Raji (cell line): ENCODE data around the gene SH3BP2.

Source experiments
- POLR2A ChIP-seq: IDR thresholded peaks from 2 replicates; pipeline ENCODE4 v1.6.1; 2011; ENCODE audit warnings: low read depth, low read length, control low read depth; ENCODE audit not compliant: insufficient read depth

Gene SH3BP2

DNA sequence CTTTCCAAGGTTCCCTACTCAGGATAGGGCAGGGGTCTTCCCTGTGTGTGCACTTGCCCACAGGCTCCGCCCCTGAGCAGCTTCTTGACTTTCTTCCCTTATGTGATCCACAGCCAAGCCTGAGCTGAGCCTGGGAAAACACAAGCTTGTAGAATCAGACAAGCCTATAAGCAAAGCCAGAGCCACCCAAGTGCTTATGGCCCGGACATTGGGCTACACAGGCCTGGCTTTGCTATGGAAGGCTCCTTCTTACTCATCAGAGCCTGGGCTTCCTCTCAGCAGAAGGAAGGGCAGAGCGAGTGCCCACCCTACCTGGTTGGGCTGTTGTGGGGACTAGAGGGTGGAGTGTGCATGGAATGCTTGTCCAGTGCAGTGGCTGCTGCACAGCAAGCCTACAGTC lies 35.5 kb upstream of the SH3BP2 start:
- TF ChIP-seq POLR2A, result no peak

DNA sequence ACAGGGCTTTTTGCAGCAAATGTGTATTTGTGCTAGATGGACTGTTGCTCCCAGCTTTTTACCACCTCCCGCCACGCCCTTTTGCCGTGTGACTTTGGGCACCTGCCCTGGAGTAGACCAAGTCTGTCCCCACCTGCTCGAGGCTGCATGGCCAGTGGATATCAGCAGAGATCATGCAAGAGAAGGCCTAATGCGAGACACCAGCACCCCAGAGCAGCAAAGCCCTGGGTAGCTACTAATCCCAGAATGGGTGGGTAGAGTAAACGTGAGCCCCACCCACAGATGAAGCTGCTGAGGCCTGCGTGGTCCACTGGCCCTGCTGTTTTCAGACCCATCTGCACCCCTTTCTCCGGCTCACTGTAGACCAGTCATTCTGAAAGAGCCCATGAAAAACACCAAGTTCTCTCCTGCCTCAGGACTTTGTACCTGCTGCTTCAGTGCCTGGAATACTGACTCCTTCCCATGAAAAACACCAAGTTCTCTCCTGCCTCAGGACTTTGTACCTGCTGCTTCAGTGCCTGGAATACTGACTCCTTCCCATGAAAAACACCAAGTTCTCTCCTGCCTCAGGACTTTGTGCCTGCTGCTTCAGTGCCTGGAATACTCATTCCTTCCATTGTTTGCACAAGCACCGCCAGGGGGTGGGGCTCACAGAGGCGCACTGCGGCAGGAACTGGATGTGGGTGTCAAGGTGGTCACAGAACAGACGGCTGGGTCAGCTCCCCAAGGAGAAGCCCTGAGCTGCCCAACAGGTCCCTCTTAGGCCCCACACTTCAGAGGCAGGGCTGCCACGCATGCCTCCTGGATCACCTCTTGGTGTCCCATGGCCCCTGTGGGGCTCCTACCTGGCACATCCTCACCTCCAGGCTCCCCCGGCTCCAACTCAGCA lies 31.6 kb upstream of the SH3BP2 start:
- TF ChIP-seq POLR2A, result no peak

DNA sequence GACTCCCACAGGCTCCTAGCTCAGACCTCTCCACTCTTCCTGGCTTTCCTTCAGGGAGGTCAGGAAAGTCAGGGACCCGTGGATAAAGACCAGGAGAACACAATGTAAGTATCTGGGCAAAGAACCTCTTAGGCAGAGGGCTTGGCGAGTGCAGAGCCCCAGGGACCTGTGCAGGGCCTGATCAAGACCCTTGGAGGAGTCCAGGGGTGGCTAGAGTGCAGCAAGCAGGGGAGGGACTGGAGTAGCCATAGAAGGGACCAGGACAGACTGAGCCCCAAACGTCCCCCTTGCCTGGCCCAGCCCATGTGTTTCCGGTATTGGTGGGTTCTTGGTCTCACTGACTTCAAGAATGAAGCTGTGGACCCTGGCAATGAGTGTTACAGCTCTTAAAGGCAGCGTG lies 30.8 kb upstream of the SH3BP2 start:
- no peak for TF ChIP-seq POLR2A

DNA sequence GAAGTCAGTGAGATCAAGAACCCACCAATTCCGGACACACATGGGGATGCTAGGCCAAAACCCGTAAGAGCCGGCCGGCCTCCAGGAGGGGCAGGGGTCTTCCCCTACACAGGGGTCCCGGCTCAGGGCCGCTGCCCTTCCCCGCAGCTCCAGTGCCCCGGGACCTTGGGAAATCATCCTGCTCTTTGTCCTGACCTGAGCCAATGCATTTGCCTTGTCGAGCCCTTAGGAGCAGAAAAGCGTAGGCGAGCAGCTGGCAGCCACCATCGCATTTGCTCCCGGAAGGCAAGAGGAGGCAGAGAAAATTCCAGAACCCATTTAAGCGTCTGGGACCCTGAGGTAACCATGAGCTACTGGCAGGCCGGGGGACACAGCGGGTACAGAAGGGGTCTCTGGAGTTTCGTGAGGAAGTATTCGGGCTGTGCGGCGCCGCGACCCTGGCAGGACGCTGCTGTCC lies 29.3 kb upstream of the SH3BP2 start:
- no peak for TF ChIP-seq POLR2A

DNA sequence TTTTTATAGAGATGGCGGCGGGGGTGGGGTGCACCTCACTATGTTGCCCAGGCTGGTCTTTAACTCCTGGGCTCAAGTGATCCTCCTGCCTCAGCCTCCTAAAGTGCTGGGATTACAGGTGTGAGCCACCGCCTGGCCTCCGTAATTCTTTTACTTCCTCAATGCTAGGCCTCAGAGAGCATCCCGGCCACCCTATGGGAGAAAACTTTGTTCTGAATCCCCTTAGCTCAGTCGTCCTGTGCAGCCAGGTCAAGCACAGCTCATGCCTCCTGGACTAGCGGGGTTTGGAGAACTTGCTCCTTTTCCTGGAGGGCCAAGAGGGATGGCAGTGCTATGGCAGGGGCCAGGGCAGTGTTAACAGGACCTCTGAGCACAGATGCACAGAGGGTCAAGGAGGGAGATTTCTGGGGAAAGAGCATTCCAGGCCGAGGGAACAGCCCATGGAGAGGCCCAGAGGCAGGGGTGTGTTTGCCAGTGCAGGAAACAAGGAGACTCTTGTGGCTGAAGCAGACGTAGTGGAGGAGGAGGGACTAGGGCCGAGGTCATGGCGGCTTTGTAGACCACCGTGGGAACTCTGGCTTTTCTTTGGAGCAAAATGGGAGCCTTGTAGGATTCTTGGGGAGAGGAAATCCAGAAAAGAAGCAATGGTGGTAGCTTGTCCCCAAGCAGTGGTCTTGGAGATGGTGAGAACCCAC lies 26.9 kb upstream of the SH3BP2 start:
- no peak for TF ChIP-seq POLR2A

DNA sequence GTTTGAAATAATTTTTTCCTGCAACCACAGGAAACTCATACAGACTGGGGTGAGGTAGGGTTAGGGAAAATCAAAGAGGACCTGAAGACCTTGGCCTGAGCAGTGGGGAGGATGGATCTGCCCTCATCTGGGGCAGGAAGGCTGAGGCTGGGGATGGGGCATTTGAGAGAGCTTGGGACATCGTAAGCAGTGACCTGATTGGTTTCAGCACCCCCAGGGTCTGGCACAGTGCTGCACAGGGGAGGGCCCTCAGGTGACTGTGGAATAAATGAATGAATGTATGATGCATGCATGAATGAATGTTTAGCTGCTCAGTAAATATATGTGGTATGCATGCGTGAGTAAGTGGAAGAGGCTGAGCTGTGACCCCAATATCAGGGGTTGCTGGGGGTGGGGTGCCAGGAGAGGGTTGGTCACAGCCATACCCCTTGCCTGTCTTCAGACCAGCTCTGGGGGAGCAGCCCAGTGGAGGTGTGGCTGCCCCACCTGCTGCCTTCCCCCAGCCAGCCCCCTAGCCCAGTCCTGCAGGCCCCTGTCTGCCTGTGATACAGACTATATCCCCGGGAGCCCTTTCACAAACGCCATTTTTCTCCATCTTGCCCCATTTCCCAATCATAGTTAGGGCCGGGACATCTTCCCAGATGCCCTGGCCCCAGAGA lies 25.7 kb upstream of the SH3BP2 start:
- no peak for TF ChIP-seq POLR2A

DNA sequence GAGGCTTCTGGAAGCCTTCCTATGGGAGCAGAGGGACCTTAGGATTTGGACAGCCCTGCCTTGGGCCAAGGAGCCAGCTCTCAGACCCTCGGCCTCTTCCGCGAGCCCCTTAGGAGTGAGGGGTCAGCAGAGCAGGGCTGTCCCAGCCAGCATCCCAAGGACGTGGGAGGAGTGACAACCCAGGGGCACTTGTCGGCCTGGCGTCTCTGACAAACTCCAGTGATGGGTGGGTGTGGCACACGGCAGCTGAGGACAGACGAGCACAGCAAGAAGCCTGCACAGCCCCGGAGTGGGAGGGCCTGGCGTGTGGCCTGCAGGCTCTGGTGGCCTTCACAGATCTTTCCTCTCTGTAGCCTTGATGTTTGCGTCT lies 25.2 kb upstream of the SH3BP2 start:
- no peak for TF ChIP-seq POLR2A

DNA sequence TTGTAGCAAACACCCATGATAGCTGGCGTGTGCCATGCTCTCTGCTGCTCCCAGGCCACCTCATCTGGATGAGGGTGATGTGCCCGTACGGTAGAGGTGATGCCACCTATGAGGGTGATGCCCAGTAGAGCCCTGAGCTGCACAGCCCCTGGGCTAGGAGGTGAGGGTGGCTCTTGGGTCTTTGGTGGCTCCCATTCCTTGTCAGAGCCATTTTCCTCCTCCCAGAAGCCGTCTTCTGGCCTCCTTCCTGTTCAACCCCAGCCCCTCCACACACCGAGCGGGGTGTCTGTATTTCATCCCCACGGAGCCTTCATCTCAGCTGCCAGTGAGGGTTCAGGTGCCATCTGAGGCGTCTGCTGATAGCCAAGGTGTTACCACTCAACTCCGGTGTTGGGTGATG lies 24.8 kb upstream of the SH3BP2 start:
- TF ChIP-seq POLR2A, result no peak

DNA sequence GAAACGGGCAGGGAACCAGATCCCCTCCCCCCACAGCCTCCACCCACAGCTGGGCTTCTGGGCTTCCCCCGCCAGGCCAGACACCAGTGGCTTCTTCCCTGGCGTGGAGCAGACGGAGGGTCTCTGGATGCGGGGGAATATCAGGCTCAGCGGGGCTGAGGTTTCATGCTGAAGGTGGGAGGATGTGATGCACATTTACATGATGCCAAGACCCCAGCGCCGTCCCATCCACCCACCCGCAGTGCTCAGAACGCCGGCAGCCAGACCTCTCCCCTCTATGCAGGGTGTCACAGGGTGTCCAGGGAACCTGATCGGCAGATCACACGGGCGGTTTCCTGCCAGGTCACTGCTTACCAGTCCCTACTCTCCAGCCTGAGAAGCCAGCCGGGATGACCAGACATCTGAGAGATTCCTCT lies 24.0 kb upstream of the SH3BP2 start:
- no peak for TF ChIP-seq POLR2A

DNA sequence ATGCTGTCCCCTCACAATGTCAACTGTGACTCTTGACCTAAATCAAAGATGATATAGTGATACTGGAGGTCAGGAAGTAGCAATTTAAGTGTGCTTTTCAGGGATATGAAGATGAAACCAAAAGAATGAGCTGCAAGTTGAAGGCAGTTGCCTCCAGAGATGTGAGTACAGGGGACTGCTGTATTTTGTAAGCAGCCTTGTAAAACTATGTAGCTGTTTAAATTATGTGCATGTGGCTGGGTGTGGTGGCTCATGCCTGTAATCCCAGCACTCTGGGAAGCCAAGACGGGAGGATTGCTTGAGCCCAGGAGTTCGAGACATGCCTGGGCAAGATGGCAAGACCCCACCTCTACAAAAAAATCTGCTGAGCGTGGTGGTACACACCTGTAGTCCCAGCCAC lies 21.6 kb upstream of the SH3BP2 start:
- no peak for TF ChIP-seq POLR2A

DNA sequence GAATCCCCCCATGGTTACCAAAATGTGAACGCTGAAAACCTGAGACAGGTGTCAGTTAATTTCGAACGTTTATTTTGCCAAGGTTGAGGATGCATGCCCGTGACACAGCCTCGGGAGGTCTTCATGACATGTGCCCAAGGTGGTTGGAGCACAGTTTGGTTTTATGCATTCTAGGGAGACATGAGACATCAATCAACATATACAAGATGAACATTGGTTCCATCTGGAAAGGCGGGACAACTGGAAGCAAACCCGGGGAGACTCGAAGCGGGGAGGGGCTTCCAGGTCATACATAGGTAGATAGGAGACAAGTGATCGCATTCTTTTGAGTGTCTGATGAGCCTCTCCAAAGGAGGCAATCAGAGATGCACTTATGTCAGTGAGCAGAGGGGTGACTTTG lies 11.0 kb upstream of the SH3BP2 start:
- TF ChIP-seq POLR2A, result no peak

DNA sequence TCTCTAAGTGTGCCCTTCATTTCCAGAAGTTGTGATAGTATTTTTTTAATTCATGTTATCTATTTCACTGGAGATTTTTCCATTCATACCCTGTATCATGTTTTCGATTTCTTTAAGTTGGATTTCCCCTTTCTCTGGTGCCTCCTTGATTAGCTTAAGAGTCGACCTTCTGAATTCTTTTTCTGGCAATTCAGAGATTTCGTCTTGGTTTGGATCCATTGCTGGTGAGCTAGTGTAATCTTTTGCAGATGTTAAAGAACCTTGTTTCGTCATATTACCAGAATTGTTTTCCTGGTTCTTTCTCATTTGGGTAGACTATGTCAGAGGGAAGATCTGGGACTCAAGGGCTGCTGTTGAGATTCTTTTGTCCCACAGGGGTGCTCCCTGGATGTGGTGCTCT lies 9.1 kb upstream of the SH3BP2 start:
- TF ChIP-seq POLR2A, result no peak

DNA sequence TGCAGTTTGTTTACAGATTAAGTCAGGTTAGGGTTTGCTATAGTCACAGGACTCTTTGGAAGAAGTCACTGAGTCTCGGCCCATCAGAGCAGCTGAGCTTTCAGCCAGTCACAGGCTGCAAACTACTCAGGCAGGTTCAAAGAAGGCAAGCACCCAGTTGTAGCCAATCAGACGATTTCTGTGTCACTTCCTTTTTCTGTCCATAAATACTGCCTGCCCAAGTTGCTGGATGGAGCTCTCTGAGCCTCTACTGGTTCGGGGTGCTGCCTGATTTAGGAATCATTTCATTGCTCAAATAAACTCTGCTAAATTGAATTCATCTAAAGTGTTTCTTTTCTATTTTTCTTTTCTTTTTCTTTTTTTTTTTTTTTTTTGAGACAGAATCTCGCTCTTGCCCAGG lies 7.3 kb upstream of the SH3BP2 start:
- TF ChIP-seq POLR2A, result peak; percentile 65

DNA sequence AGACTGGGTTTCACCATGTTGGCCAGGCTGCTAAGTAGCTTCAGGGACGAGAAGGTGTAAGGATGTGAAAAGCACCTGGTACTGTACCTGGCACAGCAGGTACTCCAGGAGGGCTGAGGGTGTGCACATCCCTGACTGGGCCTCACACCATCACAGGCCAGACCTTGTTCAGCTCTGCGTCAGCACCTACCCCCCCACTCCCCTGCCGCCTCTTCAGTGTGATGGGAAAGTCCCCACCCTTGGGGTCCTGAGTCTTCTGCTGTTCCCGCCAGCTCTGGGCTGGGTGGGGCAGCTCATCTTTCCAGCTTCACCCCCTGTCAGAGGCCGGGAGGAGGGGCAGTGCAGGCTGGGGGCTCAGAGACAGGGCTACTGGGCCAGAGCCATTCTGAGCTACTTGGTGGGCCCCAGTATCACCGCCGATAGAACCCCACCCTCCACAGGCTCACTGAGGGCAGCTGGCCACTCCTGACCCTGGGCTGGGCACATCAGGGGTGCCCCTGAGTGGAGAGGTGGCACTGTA lies 6.7 kb upstream of the SH3BP2 start:
- no peak for TF ChIP-seq POLR2A

DNA sequence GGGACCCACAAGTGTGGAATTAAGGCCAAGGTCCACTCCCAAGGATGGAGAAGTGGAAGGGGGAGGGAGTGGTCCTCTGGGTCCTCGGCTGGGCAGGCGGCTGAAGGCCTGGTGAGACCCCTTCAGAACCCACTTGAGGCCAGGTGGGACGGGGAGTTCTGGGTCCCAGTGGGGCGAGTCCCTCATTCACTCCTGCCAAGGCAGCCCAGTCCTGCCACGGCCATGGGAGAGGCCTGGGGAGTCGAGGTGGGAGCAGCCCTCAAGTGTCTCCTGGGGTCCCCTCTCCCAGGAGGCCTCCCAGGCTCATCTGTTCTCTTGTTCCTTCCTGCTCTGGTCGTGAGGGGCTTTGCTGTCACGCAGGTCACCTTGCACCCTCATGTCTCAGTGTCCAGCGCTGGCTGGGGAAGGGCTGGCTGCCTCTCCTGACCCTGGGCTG lies 6.1 kb upstream of the SH3BP2 start:
- no peak for TF ChIP-seq POLR2A
